ENCODE data around the gene CDK3. TPM values are rescaled to one million over a fixed set of nuclear protein-coding genes. Genes with fewer than 3 reads are reported as not detected.

The CDK3 gene
- total RNA-seq, 2 experiments from 2014 or later = 4.9 to 5.5 TPM

GRCh38 chr17:76018340-76018680, 17.7 kb downstream of the CDK3 start:
- no peak for DNase-seq
- H3K27me3 Mint-ChIP-seq = no peaks in the 10 kb centered on the region
- no peak overlapping the region for H3K4me3 Mint-ChIP-seq
- no peaks in the 10 kb centered on the region for H3K36me3 Mint-ChIP-seq
- H3K4me1 Mint-ChIP-seq = peaks cover 5% of the 10 kb centered on the region
- no peak overlapping the region for H3K27ac Mint-ChIP-seq
- no peaks in the 10 kb centered on the region for H3K9me3 Mint-ChIP-seq

- Mint-ChIP-seq H3K36me3 (no peaks in the 10 kb centered on the region), H3K27me3 (no peaks in the 10 kb centered on the region), H3K27ac (no peak overlapping the region), H3K4me1 (peaks cover 5% of the 10 kb centered on the region), H3K4me3 (no peak overlapping the region), H3K9me3 (no peaks in the 10 kb centered on the region)
- DNase-seq = no peak
Measured at GRCh38 chr17:76018801-76019200, 18.1 kb downstream of the CDK3 start.

- Mint-ChIP-seq H3K27me3 (no peaks in the 10 kb centered on the region), H3K36me3 (no peaks in the 10 kb centered on the region), H3K4me3 (no peak overlapping the region), H3K9me3 (no peaks in the 10 kb centered on the region), H3K27ac (no peak overlapping the region), H3K4me1 (peaks cover 3% of the 10 kb centered on the region)
- no peak for DNase-seq
Measured at GRCh38 chr17:76019833-76020467, 19.3 kb downstream of the CDK3 start.

- no peak overlapping the region for H3K27ac Mint-ChIP-seq
- H3K9me3 Mint-ChIP-seq = no peaks in the 10 kb centered on the region
- peaks cover 6% of the 10 kb centered on the region for H3K4me1 Mint-ChIP-seq
- no peaks in the 10 kb centered on the region for H3K27me3 Mint-ChIP-seq
- no peak overlapping the region for H3K4me3 Mint-ChIP-seq
- no peak for DNase-seq
- no peaks in the 10 kb centered on the region for H3K36me3 Mint-ChIP-seq
Measured at GRCh38 chr17:76022285-76022684, 21.6 kb downstream of the CDK3 start.

- Mint-ChIP-seq H3K27ac (no peak overlapping the region), H3K4me3 (no peak overlapping the region), H3K9me3 (no peaks in the 10 kb centered on the region), H3K27me3 (no peaks in the 10 kb centered on the region), H3K4me1 (peaks cover 7% of the 10 kb centered on the region), H3K36me3 (no peaks in the 10 kb centered on the region)
- DNase-seq = no peak
Measured at GRCh38 chr17:76022973-76023899, 22.6 kb downstream of the CDK3 start.

- no peaks in the 10 kb centered on the region for H3K27me3 Mint-ChIP-seq
- H3K9me3 Mint-ChIP-seq = no peaks in the 10 kb centered on the region
- H3K36me3 Mint-ChIP-seq = no peaks in the 10 kb centered on the region
- peaks cover 10% of the 10 kb centered on the region for H3K4me1 Mint-ChIP-seq
- no peak overlapping the region for H3K4me3 Mint-ChIP-seq
- no peak for DNase-seq
- no peak overlapping the region for H3K27ac Mint-ChIP-seq
Measured at GRCh38 chr17:76023900-76024237, 23.2 kb downstream of the CDK3 start.

GRCh38 chr17:76024353-76024752, 23.7 kb downstream of the CDK3 start:
- DNase-seq = no peak
- no peak overlapping the region for H3K27ac Mint-ChIP-seq
- H3K4me1 Mint-ChIP-seq = peaks cover 15% of the 10 kb centered on the region
- H3K36me3 Mint-ChIP-seq = no peaks in the 10 kb centered on the region
- no peaks in the 10 kb centered on the region for H3K27me3 Mint-ChIP-seq
- H3K9me3 Mint-ChIP-seq = no peaks in the 10 kb centered on the region
- H3K4me3 Mint-ChIP-seq = no peak overlapping the region

GRCh38 chr17:76025294-76025693, 24.6 kb downstream of the CDK3 start:
- no peak overlapping the region for H3K4me3 Mint-ChIP-seq
- H3K27ac Mint-ChIP-seq = no peak overlapping the region
- no peak for DNase-seq
- H3K9me3 Mint-ChIP-seq = no peaks in the 10 kb centered on the region
- H3K4me1 Mint-ChIP-seq = peaks cover 22% of the 10 kb centered on the region
- no peaks in the 10 kb centered on the region for H3K27me3 Mint-ChIP-seq
- no peaks in the 10 kb centered on the region for H3K36me3 Mint-ChIP-seq

- no peaks in the 10 kb centered on the region for H3K9me3 Mint-ChIP-seq
- H3K36me3 Mint-ChIP-seq = no peaks in the 10 kb centered on the region
- no peak overlapping the region for H3K4me3 Mint-ChIP-seq
- H3K4me1 Mint-ChIP-seq = peaks cover 25% of the 10 kb centered on the region
- no peak overlapping the region for H3K27ac Mint-ChIP-seq
- no peaks in the 10 kb centered on the region for H3K27me3 Mint-ChIP-seq
- no peak for DNase-seq
Measured at GRCh38 chr17:76026714-76027158, 26.1 kb downstream of the CDK3 start.

GRCh38 chr17:76027159-76027839, 26.6 kb downstream of the CDK3 start, which contains the start of gene EVPL:
Gene EVPL (minus strand): TSS chr17:76027306. CDS start chr17:76027198, 108 bp downstream.
- no peak within 1 kb of the TSS for H3K27ac Mint-ChIP-seq
- H3K27me3 Mint-ChIP-seq = no peaks in the 10 kb centered on the region
- H3K4me1 Mint-ChIP-seq = peaks cover 26% of the 10 kb centered on the region
- no peaks in the 10 kb centered on the region for H3K9me3 Mint-ChIP-seq
- H3K4me3 Mint-ChIP-seq = no peak within 1 kb of the TSS
- H3K36me3 Mint-ChIP-seq = no peaks in the 10 kb centered on the region
- no peak for DNase-seq

- no peaks in the 10 kb centered on the region for H3K27me3 Mint-ChIP-seq
- H3K9me3 Mint-ChIP-seq = no peaks in the 10 kb centered on the region
- no peak overlapping the region for H3K27ac Mint-ChIP-seq
- DNase-seq = no peak
- peaks cover 3% of the 10 kb centered on the region for H3K36me3 Mint-ChIP-seq
- peaks cover 27% of the 10 kb centered on the region for H3K4me1 Mint-ChIP-seq
- no peak overlapping the region for H3K4me3 Mint-ChIP-seq
Measured at GRCh38 chr17:76032073-76032779, 31.6 kb downstream of the CDK3 start.

- H3K36me3 Mint-ChIP-seq = peaks cover 3% of the 10 kb centered on the region
- no peaks in the 10 kb centered on the region for H3K27me3 Mint-ChIP-seq
- H3K27ac Mint-ChIP-seq = no peak overlapping the region
- no peaks in the 10 kb centered on the region for H3K9me3 Mint-ChIP-seq
- no peak for DNase-seq
- H3K4me1 Mint-ChIP-seq = peaks cover 29% of the 10 kb centered on the region
- H3K4me3 Mint-ChIP-seq = no peak overlapping the region
Measured at GRCh38 chr17:76032780-76033108, 32.1 kb downstream of the CDK3 start.

GRCh38 chr17:76033139-76033538, 32.5 kb downstream of the CDK3 start:
- no peaks in the 10 kb centered on the region for H3K27me3 Mint-ChIP-seq
- H3K36me3 Mint-ChIP-seq = peaks cover 3% of the 10 kb centered on the region
- peaks cover 29% of the 10 kb centered on the region for H3K4me1 Mint-ChIP-seq
- no peak for DNase-seq
- no peaks in the 10 kb centered on the region for H3K9me3 Mint-ChIP-seq
- H3K27ac Mint-ChIP-seq = no peak overlapping the region
- H3K4me3 Mint-ChIP-seq = no peak overlapping the region

GRCh38 chr17:76034428-76035350, 34.0 kb downstream of the CDK3 start:
- H3K27ac Mint-ChIP-seq = no peak overlapping the region
- H3K4me1 Mint-ChIP-seq = peaks cover 18% of the 10 kb centered on the region
- no peak for DNase-seq

More at GRCh38 chr17:76034428-76035350, 34.0 kb downstream of the CDK3 start:
- Mint-ChIP-seq H3K36me3 (peaks cover 8% of the 10 kb centered on the region), H3K9me3 (no peaks in the 10 kb centered on the region), H3K27me3 (no peaks in the 10 kb centered on the region), H3K4me3 (no peak overlapping the region)

Data from activated naive CD8-positive, alpha-beta T cell treated with anti-CD3 and anti-CD28 coated beads for 36 hours (primary cell).